Endothelial cell of umbilical vein (primary cell): ENCODE data around the gene NDUFS2. TPM values are rescaled to one million over a fixed set of nuclear protein-coding genes. Genes with fewer than 3 reads are reported as not detected.
A peak's percentile ranks its signal among the peaks of the same experiment; 100 is the strongest.

Source experiments
- BruUV-seq: library from RNA; stranded (reverse); fragments of 400-500 nt; replicated peaks from 2 replicates; lab custom pipeline; 2021; lab: Mats Ljungman, UMichigan
- CTCF ChIA-PET: fragments of 300-600, 350-600 bp; sonication (Branson Sonifier 250); formaldehyde crosslinking; loops from one replicate; lab custom pipeline; 2021; ENCODE audit warnings: antibody characterized with exemption, inconsistent platforms; lab: Charles Lee
- POLR2A ChIA-PET: fragments of 300-600, 350-600 bp; sonication (Branson Sonifier 250); formaldehyde crosslinking; loops from one replicate; lab custom pipeline; 2021; ENCODE audit warnings: antibody characterized with exemption, inconsistent platforms; lab: Charles Lee
- DNase-seq: peaks from one replicate; pipeline ENCODE4 v3.0.0-alpha.2; 2011; ENCODE audit warnings: low read depth, low spot score
- FAIRE-seq: peaks from 2 replicates; lab custom pipeline; 2011; peaks lifted over from hg19 to GRCh38; lab: Jason Lieb, UNC
- H2AFZ ChIP-seq: 2 replicates; pipeline ENCODE4 v1.6.0; 2012; ENCODE audit warnings: low read depth, low read length, control low read depth, inconsistent platforms
- H3K27ac ChIP-seq: 2 replicates; pipeline ENCODE4 v1.5.1; 2011; ENCODE audit warnings: low read depth, mild to moderate bottlenecking, control low read depth, low read length, moderate library complexity; ENCODE audit not compliant: insufficient read depth
- H3K27me3 ChIP-seq, 2 experiments: 2 replicates each; pipeline versions ENCODE4 v1.6.0 to v1.6.1; 2011; ENCODE audit warnings: low read length in 2 of 2, mixed read lengths in 1 of 2; ENCODE audit not compliant: control insufficient read depth in 2 of 2, insufficient read depth in 2 of 2
- H3K36me3 ChIP-seq, 2 experiments: 2 replicates in 1 of 2; 3 replicates in 1 of 2; pipeline ENCODE4 v1.5.1; 2011; ENCODE audit warnings: low read length in 2 of 2, mild to moderate bottlenecking in 1 of 2, moderate library complexity in 1 of 2; ENCODE audit not compliant: control insufficient read depth in 2 of 2, insufficient read depth in 2 of 2; ENCODE audit errors: extremely low read depth in 1 of 2
- H3K4me1 ChIP-seq: 3 replicates; pipeline ENCODE4 v1.5.1; 2011; ENCODE audit warnings: mild to moderate bottlenecking, low read length; ENCODE audit not compliant: control insufficient read depth, insufficient read depth; ENCODE audit errors: extremely low read depth
- H3K4me2 ChIP-seq: 2 replicates; pipeline ENCODE4 v1.6.1; 2011; ENCODE audit warnings: low read length, control low read depth, mixed read lengths; ENCODE audit not compliant: insufficient read depth
- H3K4me3 ChIP-seq, 3 experiments: fragments of 200-600 bp in 1 of 3; sonication (generic), shearing (Covaris generic) in 1 of 3; replicated peaks in 1 of 3; 2 replicates each; pipeline ENCODE4 v1.5.1; 2011 to 2016; ENCODE audit warnings: control low read depth in 3 of 3, low read length in 3 of 3, mild to moderate bottlenecking in 2 of 3, inconsistent platforms in 1 of 3, low read depth in 1 of 3, moderate library complexity in 1 of 3; ENCODE audit not compliant: insufficient read depth in 1 of 3
- H3K79me2 ChIP-seq: 2 replicates; pipeline ENCODE4 v1.6.0; 2012; ENCODE audit warnings: low read length, inconsistent platforms; ENCODE audit not compliant: control insufficient read depth, insufficient read depth
- H3K9ac ChIP-seq: replicated peaks from 2 replicates; pipeline ENCODE3; 2011; ENCODE audit warnings: low read length, control low read depth; ENCODE audit not compliant: insufficient read depth; ENCODE audit errors: extremely low read depth
- H3K9me1 ChIP-seq: replicated peaks from 3 replicates; pipeline ENCODE4 v1.6.0; 2011; ENCODE audit warnings: mild to moderate bottlenecking, low read length; ENCODE audit not compliant: control insufficient read depth, insufficient read depth; ENCODE audit errors: extremely low read depth
- H3K9me3 ChIP-seq: replicated peaks from 2 replicates; pipeline ENCODE4 v1.5.1; 2012; ENCODE audit warnings: low read length, inconsistent platforms; ENCODE audit not compliant: control insufficient read depth, insufficient read depth
- H4K20me1 ChIP-seq: replicated peaks from 2 replicates; pipeline ENCODE3; 2011; ENCODE audit warnings: mild to moderate bottlenecking, low read length; ENCODE audit not compliant: control insufficient read depth, insufficient read depth; ENCODE audit errors: extremely low read depth
- EZH2 ChIP-seq: IDR thresholded peaks from 2 replicates; pipeline ENCODE4 v1.6.1; 2012; ENCODE audit warnings: borderline replicate concordance, low read depth, mild to moderate bottlenecking, moderate library complexity, low read length, inconsistent platforms; ENCODE audit not compliant: severe bottlenecking
- FOS ChIP-seq: IDR thresholded peaks from 2 replicates; pipeline ENCODE4 v1.6.1; 2011; ENCODE audit warnings: mild to moderate bottlenecking, low read length, moderate library complexity, borderline replicate concordance; ENCODE audit not compliant: insufficient read depth
- GATA2 ChIP-seq: IDR thresholded peaks from 2 replicates; pipeline ENCODE4 v1.7.0; 2011; ENCODE audit warnings: low read depth, mild to moderate bottlenecking, moderate library complexity, mixed read lengths, low read length; ENCODE audit not compliant: insufficient read length, insufficient read depth
- JUN ChIP-seq: IDR thresholded peaks from 2 replicates; pipeline ENCODE4 v1.6.1; 2011; ENCODE audit warnings: borderline replicate concordance, low read depth; ENCODE audit not compliant: insufficient read length, insufficient read depth
- MYC ChIP-seq: IDR thresholded peaks from one replicate; pipeline ENCODE4 v1.6.1; 2011; ENCODE audit warnings: mild to moderate bottlenecking, low read depth, low read length
- POLR2A ChIP-seq: IDR thresholded peaks from 2 replicates; pipeline ENCODE4 v1.6.1; 2012; ENCODE audit warnings: low read depth, mild to moderate bottlenecking, control low read depth, low read length
- POLR2AphosphoS5 ChIP-seq: IDR thresholded peaks from 2 replicates; pipeline ENCODE4 v1.6.1; 2012; ENCODE audit warnings: low read depth, mild to moderate bottlenecking, control low read depth, low read length, moderate library complexity; ENCODE audit not compliant: insufficient read depth
- dilution Hi-C: fragments of 300-500 bp; cut with MboI; formaldehyde crosslinking; loops from one replicate; pipeline ENCODE4 v1.15.0; 2019; ENCODE audit warnings: low sequenced_read_pairs; ENCODE audit not compliant: extremely low pct_ligation_motif_present
- intact Hi-C: fragments of 100-400 bp; cut with micrococcal nuclease; formaldehyde crosslinking; loops from one replicate; pipeline ENCODE4 v1.10.0; 2022
- polyA plus RNA-seq, 4 experiments: library from polyadenylated mRNA; depleted of rRNA in 3 of 4; stranded (reverse) in 3 of 4; unstranded in 1 of 4; fragments of >200 nt; gene quantifications; 2 replicates each; pipeline versions ENCODE4 v1.2.1 to v1.2.3, GENCODE V29; 2011 to 2012; ENCODE audit warnings: missing spikeins in 1 of 4
- total RNA-seq: library from RNA; stranded (reverse); gene quantifications from 2 replicates; pipeline ENCODE4 v1.2.3, GENCODE V29; 2021

The NDUFS2 gene
- total and polyA plus RNA-seq, 2 donors (not counting 3 experiments of a cell fraction or from before 2014, with no cell fraction given), result 95.1 to 130 TPM

GRCh38 chr1:161198194-161198896 lies 3.8 kb upstream of the NDUFS2 start:
- Histone ChIP-seq H3K9ac (peak overlapping the region; percentile 42), H3K4me2 (peak overlapping the region; percentile 47), H3K9me3 (no peaks in the 10 kb centered on the region), H3K79me2 (peaks cover 44% of the 10 kb centered on the region), H3K4me1 (peaks cover 59% of the 10 kb centered on the region), H2AFZ (peak overlapping the region; percentile 16), H3K9me1 (no peaks in the 10 kb centered on the region), H4K20me1 (no peaks in the 10 kb centered on the region), H3K4me3 (peak overlapping the region; percentile 26 to 51 (median 44)), H3K27ac (peak overlapping the region; percentile 98), H3K36me3 (peaks cover 0 to 2% of the 10 kb centered on the region in 2 experiments), H3K27me3 (no peaks in the 10 kb centered on the region)
- intact Hi-C loops (no loop called here), dilution Hi-C loops (no loop called here)
- DNase-seq (peak; percentile 62), FAIRE-seq (peak; percentile 33)
- TF ChIP-seq GATA2 (no peak), POLR2AphosphoS5 (peak; percentile 60), FOS (no peak), JUN (no peak), EZH2 (no peak), MYC (no peak), POLR2A (peak; percentile 78)
- ChIA-PET POLR2A (interaction anchor here (0.5 kb wide), 1 partner anchor 44 kb away, joined by 3 read pairs; no protein-coding TSS in a partner anchor), CTCF (interaction anchor here (1.0 to 3.2 kb wide), 7 partner anchors 9 to 184 kb away, joined by 3 to 35 read pairs (median 14); partner anchors contain the start of genes PPOX and TOMM40L)
- TSS peak; percentile 4 for BruUV-seq
